IMR-90 (cell line): ENCODE data around the gene RPS10. TPM values are rescaled to one million over a fixed set of nuclear protein-coding genes. Genes with fewer than 3 reads are reported as not detected.

Experiments
- ATAC-seq: fragments of 200-7000 bp; cut with Tn5 transposase; 2 replicates; pipeline ENCODE4 v1.9.1; 2020; ENCODE audit warnings: low read depth, mild to moderate bottlenecking, moderate library complexity
- BruUV-seq: library from RNA; stranded (reverse); fragments of 400-500 nt; replicated peaks from 2 replicates; lab custom pipeline; 2021; lab: Mats Ljungman, UMichigan
- CTCF ChIA-PET: fragments of 300-600 bp; formaldehyde crosslinking; extraction: SDS; loops from one replicate; lab custom pipeline; 2021; ENCODE audit warnings: antibody characterized with exemption; lab: Yijun Ruan, JAX
- POLR2A ChIA-PET: fragments of 300-600 bp; sonication (Branson Sonifier 250); formaldehyde crosslinking; loops from one replicate; lab custom pipeline; 2022; ENCODE audit warnings: antibody characterized with exemption; ENCODE audit not compliant: unreplicated experiment; lab: Charles Lee
- DNase-seq: peaks from one replicate; pipeline ENCODE4 v3.0.0; 2013
- H2AFZ ChIP-seq: replicated peaks from 2 replicates; pipeline ENCODE3; 2013; ENCODE audit warnings: low read length, mild to moderate bottlenecking; ENCODE audit not compliant: poor library complexity
- H2AK5ac ChIP-seq: 2 replicates; pipeline ENCODE4 v1.6.1; 2013; ENCODE audit warnings: low read depth, low read length, inconsistent platforms
- H2AK9ac ChIP-seq: replicated peaks from 2 replicates; pipeline ENCODE3; 2013; ENCODE audit warnings: mild to moderate bottlenecking, low read depth, low read length, moderate library complexity; ENCODE audit not compliant: poor library complexity
- H2BK120ac ChIP-seq: 2 replicates; pipeline ENCODE4 v1.6.1; 2013; ENCODE audit warnings: low read depth, low read length, inconsistent platforms
- H2BK15ac ChIP-seq: 3 replicates; pipeline ENCODE4 v1.6.1; 2013; ENCODE audit warnings: low read depth, low read length, inconsistent platforms
- H2BK20ac ChIP-seq: 2 replicates; pipeline ENCODE4 v1.6.1; 2013; ENCODE audit warnings: low read depth, mild to moderate bottlenecking, inconsistent platforms, low read length, moderate library complexity
- H2BK5ac ChIP-seq: 2 replicates; pipeline ENCODE4 v1.6.1; 2013; ENCODE audit warnings: mild to moderate bottlenecking, low read depth, low read length, inconsistent platforms; ENCODE audit not compliant: poor library complexity, severe bottlenecking
- H3K14ac ChIP-seq: replicated peaks from 2 replicates; pipeline ENCODE4 v1.6.1; 2013; ENCODE audit warnings: low read depth, low read length, inconsistent platforms
- H3K18ac ChIP-seq: 2 replicates; pipeline ENCODE4 v1.6.1; 2013; ENCODE audit warnings: low read depth, low read length, control low read depth
- H3K23ac ChIP-seq: 2 replicates; pipeline ENCODE4 v1.6.1; 2013; ENCODE audit warnings: low read depth, low read length, inconsistent platforms
- H3K27ac ChIP-seq: 2 replicates; pipeline ENCODE4 v1.5.1; 2013; ENCODE audit warnings: mild to moderate bottlenecking, control low read depth, low read length; ENCODE audit not compliant: insufficient read depth
- H3K27me3 ChIP-seq: 2 replicates; pipeline ENCODE4 v1.6.1; 2013; ENCODE audit warnings: low read length; ENCODE audit not compliant: control insufficient read depth, insufficient read depth
- H3K36me3 ChIP-seq: 2 replicates; pipeline ENCODE4 v1.6.1; 2013; ENCODE audit warnings: low read length, mixed read lengths; ENCODE audit not compliant: control insufficient read depth, insufficient read depth
- H3K4ac ChIP-seq: 2 replicates; pipeline ENCODE4 v1.6.1; 2013; ENCODE audit warnings: low read depth, low read length, inconsistent platforms
- H3K4me1 ChIP-seq: 2 replicates; pipeline ENCODE4 v1.6.1; 2013; ENCODE audit warnings: low read length, mixed read lengths; ENCODE audit not compliant: control insufficient read depth, insufficient read depth
- H3K4me2 ChIP-seq: 2 replicates; pipeline ENCODE4 v1.6.1; 2013; ENCODE audit warnings: low read depth, mild to moderate bottlenecking, control low read depth, low read length, moderate library complexity
- H3K4me3 ChIP-seq: 2 replicates; pipeline ENCODE4 v1.5.1; 2013; ENCODE audit warnings: low read depth, mild to moderate bottlenecking, control low read depth, low read length, moderate library complexity; ENCODE audit not compliant: insufficient read depth
- H3K56ac ChIP-seq: 2 replicates; pipeline ENCODE4 v1.6.1; 2013; ENCODE audit warnings: low read length, inconsistent platforms; ENCODE audit not compliant: insufficient read depth; ENCODE audit errors: extremely low read depth
- H3K79me1 ChIP-seq, 2 experiments: 2 replicates each; pipeline ENCODE4 v1.6.1; 2013; ENCODE audit warnings: low read length in 2 of 2, inconsistent platforms in 1 of 2, low read depth in 1 of 2
- H3K9ac ChIP-seq: 2 replicates; pipeline ENCODE4 v1.6.1; 2013; ENCODE audit warnings: low read depth, low read length, control low read depth
- H3K9me1 ChIP-seq: 2 replicates; pipeline ENCODE4 v1.6.1; 2013; ENCODE audit warnings: low read length, inconsistent platforms; ENCODE audit not compliant: insufficient read depth
- H3K9me3 ChIP-seq: 2 replicates; pipeline ENCODE4 v1.6.1; 2013; ENCODE audit warnings: low read length; ENCODE audit not compliant: control insufficient read depth, insufficient read depth
- H4K20me1 ChIP-seq: 2 replicates; pipeline ENCODE4 v1.6.1; 2013; ENCODE audit warnings: low read length, inconsistent platforms; ENCODE audit not compliant: insufficient read depth
- H4K5ac ChIP-seq: 2 replicates; pipeline ENCODE4 v1.6.1; 2013; ENCODE audit warnings: mild to moderate bottlenecking, low read depth, low read length, control low read depth
- H4K8ac ChIP-seq, 2 experiments: 2 replicates each; pipeline ENCODE4 v1.6.1; 2013; ENCODE audit warnings: low read depth in 2 of 2, low read length in 2 of 2, control low read depth in 1 of 2, inconsistent platforms in 1 of 2
- H4K91ac ChIP-seq: 2 replicates; pipeline ENCODE4 v1.6.1; 2013; ENCODE audit warnings: low read depth, low read length, inconsistent platforms; ENCODE audit not compliant: insufficient read depth
- BHLHE40 ChIP-seq: fragments of 150-350 bp; IDR thresholded peaks from 2 replicates; pipeline ENCODE4 v1.6.1; 2016; ENCODE audit warnings: mild to moderate bottlenecking, low read depth, low read length
- CEBPB ChIP-seq: IDR thresholded peaks from 2 replicates; pipeline ENCODE4 v1.6.1; 2012; ENCODE audit warnings: low read depth, low read length, improper control_type of control experiment
- CHD1 ChIP-seq: IDR thresholded peaks from 2 replicates; pipeline ENCODE4 v1.6.1; 2012; ENCODE audit warnings: low read depth, low read length, improper control_type of control experiment
- CTCF ChIP-seq: conservative IDR thresholded peaks from 2 replicates; pipeline ENCODE4 v1.5.1; 2012; ENCODE audit warnings: mild to moderate bottlenecking, low read depth, low read length, improper control_type of control experiment
- ELK1 ChIP-seq: fragments of 150-350 bp; IDR thresholded peaks from 2 replicates; pipeline ENCODE4 v1.6.1; 2016; ENCODE audit warnings: low read depth, mild to moderate bottlenecking, low read length, moderate library complexity, borderline replicate concordance
- FOS ChIP-seq: fragments of 150-350 bp; IDR thresholded peaks from 2 replicates; pipeline ENCODE4 v1.6.1; 2016; ENCODE audit warnings: low read depth, low read length
- MAFK ChIP-seq: IDR thresholded peaks from 2 replicates; pipeline ENCODE4 v1.6.1; 2012; ENCODE audit warnings: low read depth, low read length, improper control_type of control experiment
- MAZ ChIP-seq: IDR thresholded peaks from 2 replicates; pipeline ENCODE4 v1.6.1; 2012; ENCODE audit warnings: low read depth, mild to moderate bottlenecking, low read length, improper control_type of control experiment, moderate library complexity, borderline replicate concordance
- MXI1 ChIP-seq: IDR thresholded peaks from 2 replicates; pipeline ENCODE4 v1.6.1; 2012; ENCODE audit warnings: low read depth, mild to moderate bottlenecking, low read length, moderate library complexity, borderline replicate concordance
- NFE2L2 ChIP-seq: fragments of 150-350 bp; IDR thresholded peaks from 2 replicates; pipeline ENCODE4 v1.6.1; 2016; ENCODE audit warnings: low read depth, mild to moderate bottlenecking, low read length
- POLR2A ChIP-seq: IDR thresholded peaks from 2 replicates; pipeline ENCODE4 v1.6.1; 2012; ENCODE audit warnings: mild to moderate bottlenecking, low read depth, low read length
- RAD21 ChIP-seq: IDR thresholded peaks from 2 replicates; pipeline ENCODE4 v1.6.1; 2012; ENCODE audit warnings: low read length, improper control_type of control experiment
- RCOR1 ChIP-seq: IDR thresholded peaks from 2 replicates; pipeline ENCODE4 v1.6.1; 2012; ENCODE audit warnings: mild to moderate bottlenecking, low read length, improper control_type of control experiment; ENCODE audit not compliant: insufficient replicate concordance
- RFX5 ChIP-seq: IDR thresholded peaks from 2 replicates; pipeline ENCODE4 v1.8.0; 2012; ENCODE audit warnings: low read depth, mild to moderate bottlenecking, low read length, moderate library complexity
- SMC3 ChIP-seq: fragments of 150-350 bp; IDR thresholded peaks from 2 replicates; pipeline ENCODE4 v1.6.1; 2016; ENCODE audit warnings: low read depth, mild to moderate bottlenecking, antibody characterized with exemption, low read length, moderate library complexity
- USF2 ChIP-seq: fragments of 150-350 bp; IDR thresholded peaks from 2 replicates; pipeline ENCODE4 v1.6.1; 2017; ENCODE audit warnings: mild to moderate bottlenecking, antibody characterized with exemption, low read length, low read depth
- WGBS, 2 experiments: methylation state at CpG; one replicate each; pipeline versions ENCODE4 v1.1.5 to v1.1.7; 2013; ENCODE audit warnings: missing lambda C conversion rate in 2 of 2; ENCODE audit not compliant: insufficient read length in 1 of 2; ENCODE audit errors: extremely low coverage in 2 of 2; 5-methylcytosine and 5-hydroxymethylcytosine counted together
- dilution Hi-C: fragments of 300-500 bp; cut with HindIII; formaldehyde crosslinking; loops from one replicate; pipeline ENCODE4 v1.14.3; 2018; ENCODE audit warnings: low sequenced_read_pairs; ENCODE audit not compliant: unreplicated experiment
- in situ Hi-C: fragments of 300-500 bp; cut with MboI; formaldehyde crosslinking; loops from 3 replicates; pipeline ENCODE4 v1.14.3; 2019; ENCODE audit warnings: low sequenced_read_pairs, inconsistent platforms, mixed read lengths
- intact Hi-C: fragments of 100-400 bp; cut with micrococcal nuclease; formaldehyde crosslinking; loops from 2 replicates; pipeline ENCODE4 v1.10.0; 2022
- polyA plus RNA-seq, 3 experiments: library from polyadenylated mRNA; depleted of rRNA; stranded (reverse); fragments of >200 nt; gene quantifications; 2 replicates each; pipeline ENCODE4 v1.2.3, GENCODE V29; 2012; ENCODE audit warnings: low replicate concordance in 1 of 3
- total RNA-seq: library from RNA; depleted of rRNA; stranded (reverse); fragments of >200 nt; gene quantifications from 2 replicates; pipeline ENCODE4 v1.2.3, GENCODE V29; 2012

RPS10 gene
- total and polyA plus RNA-seq, 2 of the 4 experiments (the other 2 are of a cell fraction): 5,462 to 5,584 TPM

GRCh38 chr6:34475238-34475682, 49.4 kb upstream of the RPS10 start:
- CTCF ChIA-PET: interaction anchor here (0.5 to 1.0 kb wide), 4 partner anchors 15 to 216 kb away, joined by 3 to 4 read pairs (median 3); no protein-coding TSS in a partner anchor
- no peak overlapping the region for H4K91ac ChIP-seq
- no peak overlapping the region for H2AK5ac ChIP-seq
- H2BK20ac ChIP-seq: peak overlapping the region; percentile 49; the same call in 1 of the 2 replicates
- peaks cover 8% of the 10 kb centered on the region; the same call in 1 of the 2 replicates for H3K4me1 ChIP-seq
- H2BK120ac ChIP-seq: peak overlapping the region; percentile 64; the same call in 1 of the 2 replicates
- no peak overlapping the region for H3K56ac ChIP-seq
- no peak overlapping the region for H2AFZ ChIP-seq
- no peaks in the 10 kb centered on the region; the same call in 1 of the 2 replicates for H3K9me1 ChIP-seq
- DNase-seq (peak; percentile 43), ATAC-seq (peak; percentile 71)
- H2BK15ac ChIP-seq: 0 out of 3 replicates have a peak overlapping the region, but pooled peaks have one; percentile 48
- POLR2A ChIA-PET: no interaction called here
- H3K14ac ChIP-seq: no peak overlapping the region
- H4K20me1 ChIP-seq: no peaks in the 10 kb centered on the region
- no peak overlapping the region for H3K4me2 ChIP-seq
- WGBS, 2 experiments: 11% methylated on average over 3 of the region's 5 CpGs; no CpG with 5 or more reads in 1 of the 2 experiments
- H2AK9ac ChIP-seq: no peak overlapping the region
- peaks cover 4% of the 10 kb centered on the region for H3K9me3 ChIP-seq
- H3K36me3 ChIP-seq: no peaks in the 10 kb centered on the region
- no peak overlapping the region for H4K5ac ChIP-seq
- H3K18ac ChIP-seq: no peak overlapping the region
- H3K4ac ChIP-seq: peak overlapping the region; percentile 19; the same call in 1 of the 2 replicates
- peaks cover 3% of the 10 kb centered on the region for H3K27me3 ChIP-seq
- no peak overlapping the region for H3K27ac ChIP-seq
- dilution Hi-C loops (no loop called here), in situ Hi-C loops (no loop called here), intact Hi-C loops (no loop called here)
- peak overlapping the region in 1 of 2 experiments; percentile 23; a peak in 1 of 4 replicates for H4K8ac ChIP-seq
- H3K4me3 ChIP-seq: no peak overlapping the region
- no peak overlapping the region for H3K9ac ChIP-seq
- H3K23ac ChIP-seq: peak overlapping the region; percentile 45; the same call in 1 of the 2 replicates
- no peak for TF ChIP-seq RAD21
- TF ChIP-seq USF2: no peak
- TF ChIP-seq MAZ: no peak
- TF ChIP-seq MXI1: no peak
- no peak for TF ChIP-seq BHLHE40
- TF ChIP-seq CHD1: no peak
- no peak for TF ChIP-seq NFE2L2
- TF ChIP-seq MAFK: no peak
- no peak for TF ChIP-seq RFX5
- TF ChIP-seq RCOR1: no peak
- no peak for TF ChIP-seq POLR2A
- TF ChIP-seq ELK1: no peak
- TF ChIP-seq FOS: no peak
- no peak for TF ChIP-seq CEBPB
- TF ChIP-seq CTCF: no peak
- no peak for TF ChIP-seq SMC3
- no peak overlapping the region for H2BK5ac ChIP-seq
- BruUV-seq: no TSS peak
- H3K79me1 ChIP-seq: no peaks in the 10 kb centered on the region
